ENCODE data around the gene PIK3C2G.
"Not testable (repeated sequence)": the region's sequence is repeated elsewhere in the genome, so short reads cannot be mapped to it uniquely, and the experiment has no call there.

DNA sequence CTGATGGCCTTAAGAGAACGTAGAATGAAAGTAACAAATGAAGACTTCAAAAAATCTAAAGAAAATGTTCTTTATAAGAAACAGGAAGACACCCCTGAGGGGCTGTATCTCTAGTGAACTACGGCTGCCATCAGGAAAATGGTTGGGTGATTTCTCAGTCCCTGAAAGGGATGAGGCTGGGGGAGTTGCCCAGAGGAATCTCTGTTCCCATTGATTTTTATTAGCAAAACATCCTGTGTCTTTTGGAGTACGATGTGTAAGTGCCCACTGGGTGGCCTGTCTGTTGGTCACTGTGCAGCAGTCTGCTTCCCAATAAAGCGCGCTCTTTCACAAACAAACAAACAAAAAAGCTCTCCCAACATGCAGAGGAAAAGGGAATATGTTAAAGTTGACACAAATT is 432.7 kb downstream of the PIK3C2G start:
- not testable (repeated sequence) for TF ChIP-seq EZH2 (IDR thresholded peaks at IDR 0.05; ENCODE audit: insufficient read depth, poor library complexity, severe bottlenecking); EZH2phosphoT487 (IDR thresholded peaks at IDR 0.05; ENCODE audit: insufficient read depth, low read depth)
